Mucosa of descending colon (tissue), 3 donors: ENCODE measurements around the gene ZNF148. TPM values are rescaled to one million over a fixed set of nuclear protein-coding genes. Genes with fewer than 3 reads are reported as not detected.

Experiments used
- ATAC-seq: fragments of 200-7000 bp; cut with Tn5 transposase; one replicate; pipeline ENCODE4 v1.9.1; 2020; ENCODE audit warnings: mild to moderate bottlenecking, moderate library complexity
- DNase-seq, 3 donors: peaks; one replicate each; pipeline ENCODE4 v3.0.0-alpha.2; 2020
- H3K36me3 ChIP-seq: fragments of 200-600 bp; one replicate; pipeline ENCODE4 v1.8.0; 2021; ENCODE audit warnings: low read depth, mild to moderate bottlenecking
- H3K4me1 ChIP-seq: fragments of 200-600 bp; one replicate; pipeline ENCODE4 v1.8.0; 2021; ENCODE audit warnings: low read depth, mild to moderate bottlenecking
- H3K4me3 ChIP-seq: fragments of 200-600 bp; one replicate; pipeline ENCODE4 v1.8.0; 2021; ENCODE audit warnings: mild to moderate bottlenecking
- H3K9me3 ChIP-seq: fragments of 200-600 bp; one replicate; pipeline ENCODE4 v1.8.0; 2021; ENCODE audit warnings: mild to moderate bottlenecking
- intact Hi-C, 2 donors: fragments of 100-400 bp; cut with DNase I in 1 of 2; cut with micrococcal nuclease in 1 of 2; formaldehyde crosslinking; loops; one replicate each; pipeline versions ENCODE4 v1.11.0 to v1.11.1; 2022; cut with DNase I, micrococcal nuclease
- total RNA-seq, 3 donors: library from RNA; stranded (reverse); fragmentation: NEBNext Ultra II Directional in 2 of 3; extraction: Animal tissue kit (Norgen Biotek cat#: 25700) in 2 of 3; gene quantifications; one replicate each; pipeline versions ENCODE4 v1.2.1 to v1.2.4, GENCODE V29; 2021 to 2023
- TF ChIP-seq, protein P1 (sequence below): fragments of 200-600 bp; IDR thresholded peaks from one replicate; pipeline ENCODE4 v1.8.0; 2022; ENCODE audit warnings: antibody characterized with exemption, mild to moderate bottlenecking
- donor health status: DM: no; HTN: no; CAD: no; lungs with moderate emphysema.
- donor health status: DM: no; HTN: no; CAD: no.
- donor health status: DM: no; HTN: yes; CAD: no.

The ZNF148 gene
- total RNA-seq, 3 donors from 2014 or later = 39.8 to 79.5 (median 42.6) TPM

DNA sequence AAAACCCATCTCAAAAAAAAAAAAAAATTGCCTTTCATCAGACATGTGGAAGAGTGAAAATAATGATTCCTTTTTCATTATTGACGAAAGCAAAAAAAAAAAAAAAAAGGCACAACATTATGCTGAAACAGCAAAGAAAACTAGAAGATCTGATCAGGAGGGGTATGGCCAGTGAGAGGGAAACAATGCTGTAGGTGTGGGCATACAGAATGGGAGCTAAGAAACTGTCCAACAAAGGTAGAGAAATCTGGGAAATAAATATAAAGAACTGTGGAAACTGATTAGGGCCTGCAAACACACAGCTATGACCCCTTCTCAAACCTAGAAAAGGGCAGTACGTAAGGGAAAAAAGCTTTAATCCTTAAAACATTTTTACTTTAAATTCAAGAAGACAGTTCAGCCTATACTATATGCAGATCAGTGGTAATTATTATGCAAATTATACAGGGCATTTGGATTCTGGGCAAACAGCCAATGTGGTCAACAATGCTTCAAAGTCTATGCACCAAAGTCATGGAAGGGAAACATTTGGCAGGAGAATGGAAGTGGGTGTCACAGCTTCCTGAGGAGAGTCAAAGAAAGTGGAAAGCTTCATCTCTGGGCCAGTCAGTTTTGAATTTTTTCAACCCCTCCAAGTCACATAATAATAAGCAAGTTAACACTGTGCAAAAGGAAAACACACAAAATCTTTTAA, 94.3 kb downstream of the ZNF148 start:
- Histone ChIP-seq H3K4me3 (no peak overlapping the region), H3K36me3 (no peaks in the 10 kb centered on the region), H3K4me1 (no peaks in the 10 kb centered on the region), H3K9me3 (no peaks in the 10 kb centered on the region)
- intact Hi-C loops = no loop called here
- TF ChIP-seq, protein P1, sequence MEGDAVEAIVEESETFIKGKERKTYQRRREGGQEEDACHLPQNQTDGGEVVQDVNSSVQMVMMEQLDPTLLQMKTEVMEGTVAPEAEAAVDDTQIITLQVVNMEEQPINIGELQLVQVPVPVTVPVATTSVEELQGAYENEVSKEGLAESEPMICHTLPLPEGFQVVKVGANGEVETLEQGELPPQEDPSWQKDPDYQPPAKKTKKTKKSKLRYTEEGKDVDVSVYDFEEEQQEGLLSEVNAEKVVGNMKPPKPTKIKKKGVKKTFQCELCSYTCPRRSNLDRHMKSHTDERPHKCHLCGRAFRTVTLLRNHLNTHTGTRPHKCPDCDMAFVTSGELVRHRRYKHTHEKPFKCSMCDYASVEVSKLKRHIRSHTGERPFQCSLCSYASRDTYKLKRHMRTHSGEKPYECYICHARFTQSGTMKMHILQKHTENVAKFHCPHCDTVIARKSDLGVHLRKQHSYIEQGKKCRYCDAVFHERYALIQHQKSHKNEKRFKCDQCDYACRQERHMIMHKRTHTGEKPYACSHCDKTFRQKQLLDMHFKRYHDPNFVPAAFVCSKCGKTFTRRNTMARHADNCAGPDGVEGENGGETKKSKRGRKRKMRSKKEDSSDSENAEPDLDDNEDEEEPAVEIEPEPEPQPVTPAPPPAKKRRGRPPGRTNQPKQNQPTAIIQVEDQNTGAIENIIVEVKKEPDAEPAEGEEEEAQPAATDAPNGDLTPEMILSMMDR = no peak
- DNase-seq = no peak
- peak; percentile 26 for ATAC-seq

- intact Hi-C loops = no loop called here
- H3K36me3 ChIP-seq = no peaks in the 10 kb centered on the region
- DNase-seq (no peak), ATAC-seq (no peak)
- H3K4me3 ChIP-seq = no peak overlapping the region
- no peaks in the 10 kb centered on the region for H3K4me1 ChIP-seq
- TF ChIP-seq, protein P1 = no peak
- H3K9me3 ChIP-seq = no peaks in the 10 kb centered on the region
These were observed 97.0 kb downstream of the ZNF148 start for GRCh38 chr3:125278155-125278554.

DNA sequence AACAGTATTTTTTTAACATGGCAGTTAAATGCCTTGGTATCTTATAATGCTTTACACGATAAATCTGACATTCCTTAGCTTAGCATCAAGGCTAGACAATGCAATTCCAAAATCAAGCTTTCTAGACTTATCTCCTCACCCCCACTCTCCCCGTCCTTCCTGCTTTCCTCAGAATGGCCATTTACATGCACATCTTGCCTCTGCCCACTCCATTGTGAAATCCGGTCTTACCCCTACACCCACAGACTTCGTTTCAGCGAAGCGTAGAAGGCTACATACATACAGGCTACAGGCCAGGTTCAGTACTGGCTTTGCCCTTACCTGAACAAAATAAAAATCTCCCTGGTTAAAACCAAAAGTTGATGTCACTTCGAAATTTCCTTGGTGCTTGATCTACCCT, 104.0 kb downstream of the ZNF148 start:
- Histone ChIP-seq H3K4me3 (no peak overlapping the region), H3K36me3 (no peaks in the 10 kb centered on the region), H3K4me1 (no peaks in the 10 kb centered on the region), H3K9me3 (no peaks in the 10 kb centered on the region)
- TF ChIP-seq, protein P1 = no peak
- DNase-seq (no peak), ATAC-seq (no peak)
- intact Hi-C loops = no loop called here

- Histone ChIP-seq H3K4me3 (no peak overlapping the region), H3K36me3 (no peaks in the 10 kb centered on the region), H3K9me3 (no peaks in the 10 kb centered on the region), H3K4me1 (no peaks in the 10 kb centered on the region)
- no peak for ATAC-seq
- TF ChIP-seq, protein P1 = no peak
- no peak for DNase-seq
- intact Hi-C loops = no loop called here
These were observed 107.7 kb downstream of the ZNF148 start for GRCh38 chr3:125267460-125267859.

DNA sequence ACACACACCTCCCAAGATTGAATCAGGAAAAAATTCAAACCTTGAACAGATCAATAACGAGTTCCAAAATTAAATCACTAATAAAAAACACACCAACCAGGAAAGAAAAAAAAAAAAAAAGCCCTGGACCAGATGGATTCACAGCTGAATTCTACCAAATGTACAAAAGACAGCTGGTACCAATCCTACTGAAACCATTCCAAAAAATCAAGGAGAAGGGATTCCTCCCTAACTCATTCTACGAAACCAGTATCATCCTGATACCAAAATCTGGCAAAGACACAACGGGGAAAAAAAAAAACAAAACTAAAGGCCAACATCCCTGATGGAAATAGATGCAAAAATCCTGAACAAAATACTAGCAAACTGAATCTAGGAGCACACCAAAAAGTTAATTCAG, 108.2 kb downstream of the ZNF148 start:
- TF ChIP-seq, protein P1 = no peak
- no peak overlapping the region for H3K4me3 ChIP-seq
- no peak for DNase-seq
- H3K36me3 ChIP-seq = no peaks in the 10 kb centered on the region
- H3K4me1 ChIP-seq = no peaks in the 10 kb centered on the region
- intact Hi-C loops = no loop called here
- no peak for ATAC-seq
- H3K9me3 ChIP-seq = no peaks in the 10 kb centered on the region

- no peak for ATAC-seq
- Histone ChIP-seq H3K36me3 (no peaks in the 10 kb centered on the region), H3K4me3 (no peak overlapping the region), H3K9me3 (peaks cover 2% of the 10 kb centered on the region), H3K4me1 (peaks cover 15% of the 10 kb centered on the region)
- TF ChIP-seq, protein P1 = no peak
- DNase-seq = no peak
- intact Hi-C loops = no loop called here
These were observed 113.0 kb downstream of the ZNF148 start for GRCh38 chr3:125262161-125262560.
